Spleen (tissue), 11 donors: Measurements from ENCODE around the gene BABAM1. TPM values are rescaled to one million over a fixed set of nuclear protein-coding genes. Genes with fewer than 3 reads are reported as not detected.
A peak's percentile ranks its signal among the peaks of the same experiment; 100 is the strongest.

ENCODE experiments used
- DNase-seq: peaks from one replicate; pipeline ENCODE4 v3.0.0-alpha.2; 2020
- H3K27ac ChIP-seq, 8 donors: fragments of 200-600 bp; sonication (generic) in 7 of 8; 1 replicate in 4 of 8; 2 replicates in 4 of 8; pipeline versions ENCODE4 v1.5.0 to v1.8.0; 2016 to 2021; ENCODE audit warnings: inconsistent platforms in 4 of 8, mild to moderate bottlenecking in 4 of 8, moderate library complexity in 1 of 8
- H3K27me3 ChIP-seq, 7 donors: fragments of 200-600 bp; sonication (generic) in 6 of 7; replicated peaks in 1 of 7; 1 replicate in 4 of 7; 2 replicates in 3 of 7; pipeline versions ENCODE4 v1.5.0 to v1.8.0; 2016 to 2021; ENCODE audit warnings: inconsistent platforms in 3 of 7, mild to moderate bottlenecking in 1 of 7
- H3K36me3 ChIP-seq, 6 donors: fragments of 200-600 bp; sonication (generic) in 5 of 6; 1 replicate in 4 of 6; 2 replicates in 2 of 6; pipeline versions ENCODE4 v1.5.0 to v1.8.0; 2016 to 2021; ENCODE audit warnings: inconsistent platforms in 2 of 6
- H3K4me1 ChIP-seq, 6 donors: fragments of 200-600 bp; sonication (generic) in 5 of 6; 1 replicate in 3 of 6; 2 replicates in 3 of 6; pipeline versions ENCODE4 v1.5.0 to v1.8.0; 2016 to 2021; ENCODE audit warnings: inconsistent platforms in 3 of 6
- H3K4me3 ChIP-seq, 8 donors: fragments of 200-600 bp; sonication (generic) in 7 of 8; 1 replicate in 4 of 8; 2 replicates in 4 of 8; pipeline versions ENCODE4 v1.5.0 to v1.8.0; 2016 to 2021; ENCODE audit warnings: inconsistent platforms in 4 of 8, mild to moderate bottlenecking in 4 of 8, moderate library complexity in 2 of 8
- H3K9me3 ChIP-seq, 8 donors: fragments of 200-600 bp; sonication (generic) in 7 of 8; 1 replicate in 4 of 8; 2 replicates in 4 of 8; pipeline versions ENCODE4 v1.5.0 to v1.8.0; 2016 to 2021; ENCODE audit warnings: inconsistent platforms in 4 of 8
- CTCF ChIP-seq, 11 experiments: fragments of 200-600 bp in 7 of 11; fragments of 450-650 bp in 4 of 11; sonication (generic) in 4 of 11; IDR thresholded peaks in 8 of 11; conservative IDR thresholded peaks in 3 of 11; 1 replicate in 7 of 11; 2 replicates in 4 of 11; pipeline versions ENCODE4 v1.4.0 to v1.8.0; 2016 to 2021; ENCODE audit warnings: antibody characterized with exemption in 11 of 11, inconsistent platforms in 4 of 11, mild to moderate bottlenecking in 1 of 11
- POLR2A ChIP-seq, 3 donors: fragments of 450-650 bp; IDR thresholded peaks; one replicate each; pipeline ENCODE4 v1.5.1; 2017; ENCODE audit warnings: antibody characterized with exemption in 3 of 3, mild to moderate bottlenecking in 1 of 3
- POLR2AphosphoS5 ChIP-seq, 3 donors: sonication (generic); formaldehyde crosslinking; IDR thresholded peaks; one replicate each; pipeline ENCODE4 v1.5.1; 2017; ENCODE audit warnings: antibody characterized with exemption in 3 of 3
- WGBS, 5 donors: extraction: QIAGEN DNeasy Blood & Tissue Kit in 3 of 5; methylation state at CpG; one replicate each; pipeline versions ENCODE4 v1.1.5 to v1.1.7; 2013 to 2018; 5-methylcytosine and 5-hydroxymethylcytosine counted together
- intact Hi-C: fragments of 100-400 bp; cut with DNase I; formaldehyde crosslinking; loops from one replicate; pipeline ENCODE4 v1.15.0; 2023; ENCODE audit warnings: low total_unique reads
- polyA plus RNA-seq, 3 donors: library from polyadenylated mRNA; stranded (reverse); fragments of 200-250 nt; gene quantifications; one replicate each; pipeline ENCODE4 v1.2.1, GENCODE V29; 2013
- total RNA-seq, 7 donors: library from RNA; depleted of rRNA in 3 of 7; stranded (reverse); fragments of >200 nt in 3 of 7; fragmentation: NEBNext Ultra II Directional in 4 of 7; extraction: Animal tissue kit (Norgen Biotek cat#: 25700) in 4 of 7; gene quantifications; one replicate each; pipeline versions ENCODE4 v1.1.0 to v1.2.1, GENCODE V29; 2016 to 2021
- donor health status: healthy with polysubstance abuse.
- donor health status: DM: no; HTN: no; CAD: no; lungs with moderate emphysema.
- donor health status: DM: no; HTN: no; CAD: no.
- donor health status: Bipolar disorder and iron deficiency.
- donor health status: healthy.
- donor health status: DM: no; HTN: no; CAD: no.
- donor health status: DM: yes; HTN: yes; CAD: no.

BABAM1 gene
- total and polyA plus RNA-seq, 10 donors: 61.7 to 133 (median 76.9) TPM

DNA sequence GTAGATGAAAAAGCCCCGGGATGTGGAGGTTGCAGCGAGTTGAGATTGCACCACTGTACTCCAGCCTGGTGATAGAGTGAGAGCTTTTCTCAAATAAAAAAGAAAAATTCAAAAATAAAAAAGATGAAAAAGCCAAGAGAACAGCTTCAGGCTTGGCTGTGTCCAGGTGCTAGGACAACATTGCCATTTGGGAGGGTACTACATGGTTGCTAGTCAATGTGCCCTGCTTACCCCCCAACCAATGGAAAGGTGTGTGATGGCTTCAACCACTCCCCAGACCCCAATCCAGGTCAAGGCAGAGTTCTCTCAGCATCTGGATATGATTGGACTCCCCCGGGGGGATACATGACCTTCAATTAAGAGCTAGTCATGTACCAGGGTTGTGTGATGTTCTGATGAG, 12.2 kb downstream of the BABAM1 start:
- DNase-seq: no peak
- no peak overlapping the region for H3K27ac ChIP-seq
- H3K4me3 ChIP-seq: no peak overlapping the region
- TF ChIP-seq CTCF (IDR thresholded peaks at IDR 0.05 in 8 of 11, conservative IDR thresholded peaks at IDR 0.05 in 3 of 11): no peak
- TF ChIP-seq POLR2A (IDR thresholded peaks at IDR 0.05): no peak
- TF ChIP-seq POLR2AphosphoS5 (IDR thresholded peaks at IDR 0.05): no peak
- peaks cover 0 to 67% (median 38%) of the 10 kb centered on the region in 6 donors for H3K36me3 ChIP-seq
- intact Hi-C loops: no loop called here
- H3K9me3 ChIP-seq: no peaks in the 10 kb centered on the region
- peaks cover 0 to 24% (median 14%) of the 10 kb centered on the region in 7 donors for H3K27me3 ChIP-seq
- H3K4me1 ChIP-seq: peaks cover 11 to 24% (median 19%) of the 10 kb centered on the region in 6 donors
- 66 to 91% (median 76%) methylated on average over 3 of the region's 3 CpGs for WGBS, 5 donors

DNA sequence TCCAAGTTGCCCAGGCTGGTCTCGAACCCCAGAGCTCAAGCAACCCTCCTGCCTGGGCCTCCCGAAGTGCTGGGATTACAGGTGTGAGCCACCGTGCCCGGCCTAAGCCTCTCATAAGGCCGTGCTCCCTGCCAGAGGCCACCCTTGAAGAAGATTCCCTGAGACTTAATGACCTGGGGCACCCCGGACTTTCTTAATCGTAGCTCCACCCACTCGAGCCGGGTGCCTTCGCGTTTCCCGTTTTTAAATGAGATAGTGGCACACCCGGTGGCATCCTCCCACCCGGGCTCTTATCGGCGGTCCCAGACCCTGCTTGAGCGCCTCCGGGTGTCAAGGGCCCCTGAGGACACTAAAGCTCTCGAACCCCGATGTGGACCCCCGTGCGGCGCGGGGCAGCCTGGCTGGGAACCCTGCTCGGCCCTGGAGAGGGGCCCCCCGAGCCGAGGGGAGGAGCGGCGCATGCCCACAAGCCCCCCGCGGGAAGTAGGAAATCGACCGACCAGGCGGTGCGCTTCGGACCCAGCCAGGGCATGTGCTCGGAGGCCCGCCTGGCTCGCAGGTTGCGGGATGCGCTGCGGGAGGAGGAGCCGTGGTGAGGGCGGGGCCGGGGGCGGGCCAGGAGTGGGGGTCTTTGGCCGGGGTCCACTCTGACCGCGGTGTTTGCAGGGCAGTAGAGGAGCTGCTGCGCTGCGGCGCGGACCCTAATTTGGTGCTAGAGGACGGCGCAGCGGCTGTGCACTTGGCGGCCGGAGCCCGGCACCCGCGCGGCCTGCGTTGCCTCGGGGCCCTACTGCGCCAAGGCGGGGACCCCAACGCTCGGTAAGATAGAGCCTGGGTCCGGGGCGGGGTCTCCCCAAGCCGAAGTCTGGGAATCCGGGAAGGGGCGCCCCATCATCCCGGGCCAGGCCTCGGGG, 14.4 kb downstream of the BABAM1 start, which contains the start of gene ANKLE1:
ANKLE1 (plus strand) TSS at position 511 of the 914 bp plus-strand sequence; CDS start at position 531, 20 bp downstream.
- Histone ChIP-seq H3K4me3 (peak within 1 kb of the TSS; percentile 37 to 78 (median 57)), H3K27me3 (peaks cover 0 to 24% (median 14%) of the 10 kb centered on the region in 7 donors), H3K9me3 (no peaks in the 10 kb centered on the region), H3K4me1 (peaks cover 11 to 24% (median 19%) of the 10 kb centered on the region in 6 donors), H3K36me3 (peaks cover 0 to 56% (median 16%) of the 10 kb centered on the region in 6 donors), H3K27ac (peak within 1 kb of the TSS in 5 of 8 donors; percentile 15 to 80 (median 51))
- WGBS, 5 donors: 1 to 34% (median 5%) methylated on average over 18 to 75 of the region's 75 CpGs
- intact Hi-C loops: loop anchor here (2.0 kb wide), 1 partner anchor 215 kb away; no protein-coding TSS in a partner anchor
- DNase-seq: peak; percentile 89
- TF ChIP-seq POLR2A (IDR thresholded peaks at IDR 0.05) (no peak), CTCF (IDR thresholded peaks at IDR 0.05 in 8 of 11, conservative IDR thresholded peaks at IDR 0.05 in 3 of 11) (no peak), POLR2AphosphoS5 (IDR thresholded peaks at IDR 0.05) (peak; percentile 37 to 74 (median 58))

DNA sequence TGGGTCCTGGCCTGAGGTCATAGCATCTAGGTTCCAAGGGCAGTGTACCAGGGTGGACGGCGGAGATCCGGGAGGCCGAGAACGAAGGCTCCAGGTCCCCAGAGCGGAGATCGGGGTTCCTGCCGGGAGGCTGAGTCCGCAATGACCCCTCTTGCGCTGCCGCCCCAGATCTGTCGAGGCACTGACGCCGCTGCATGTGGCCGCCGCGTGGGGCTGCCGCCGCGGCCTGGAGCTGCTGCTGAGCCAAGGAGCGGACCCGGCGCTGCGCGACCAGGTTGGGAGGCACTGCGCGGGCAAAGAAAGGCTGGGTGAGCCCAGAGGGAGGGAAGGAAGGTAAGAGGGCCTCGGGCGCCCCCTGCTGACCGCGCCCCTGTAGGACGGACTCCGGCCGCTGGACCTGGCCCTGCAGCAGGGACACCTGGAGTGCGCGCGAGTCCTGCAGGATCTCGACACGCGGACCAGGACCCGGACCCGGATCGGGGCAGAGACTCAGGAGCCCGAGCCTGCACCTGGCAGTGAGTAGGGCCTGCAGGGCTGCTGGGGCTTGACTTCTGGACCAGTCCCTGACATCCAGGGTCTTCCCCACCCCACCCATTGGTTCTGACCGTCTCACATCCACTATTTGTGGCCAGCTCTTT, 15.4 kb downstream of the BABAM1 start:
- Histone ChIP-seq H3K36me3 (peaks cover 0 to 47% (median 7%) of the 10 kb centered on the region in 6 donors), H3K4me1 (peaks cover 11 to 24% (median 19%) of the 10 kb centered on the region in 6 donors), H3K27me3 (peaks cover 0 to 24% (median 14%) of the 10 kb centered on the region in 7 donors), H3K27ac (peak overlapping the region in 4 of 8 donors; percentile 41 to 80 (median 54)), H3K4me3 (peak overlapping the region; percentile 37 to 78 (median 57)), H3K9me3 (no peaks in the 10 kb centered on the region)
- TF ChIP-seq POLR2A (IDR thresholded peaks at IDR 0.05) (no peak), CTCF (IDR thresholded peaks at IDR 0.05 in 8 of 11, conservative IDR thresholded peaks at IDR 0.05 in 3 of 11) (peak; percentile 86 to 98 (median 95)), POLR2AphosphoS5 (IDR thresholded peaks at IDR 0.05) (peak; percentile 55 to 78 (median 64))
- intact Hi-C loops: loop anchor here (2.0 kb wide), 1 partner anchor 216 kb away; no protein-coding TSS in a partner anchor
- 3 to 5% (median 4%) methylated on average over 43 to 45 of the region's 45 CpGs for WGBS, 5 donors
- DNase-seq: peak; percentile 95
